GM21360 (cell line): ENCODE measurements around the gene CHMP1A.

Experiments used
- ATAC-seq: cut with Tn5 transposase; IDR thresholded peaks from one replicate; pipeline ENCODE4 v1.9.1; 2021; ENCODE audit warnings: mild to moderate bottlenecking, moderate library complexity; ENCODE audit not compliant: unreplicated experiment

The CHMP1A gene

DNA sequence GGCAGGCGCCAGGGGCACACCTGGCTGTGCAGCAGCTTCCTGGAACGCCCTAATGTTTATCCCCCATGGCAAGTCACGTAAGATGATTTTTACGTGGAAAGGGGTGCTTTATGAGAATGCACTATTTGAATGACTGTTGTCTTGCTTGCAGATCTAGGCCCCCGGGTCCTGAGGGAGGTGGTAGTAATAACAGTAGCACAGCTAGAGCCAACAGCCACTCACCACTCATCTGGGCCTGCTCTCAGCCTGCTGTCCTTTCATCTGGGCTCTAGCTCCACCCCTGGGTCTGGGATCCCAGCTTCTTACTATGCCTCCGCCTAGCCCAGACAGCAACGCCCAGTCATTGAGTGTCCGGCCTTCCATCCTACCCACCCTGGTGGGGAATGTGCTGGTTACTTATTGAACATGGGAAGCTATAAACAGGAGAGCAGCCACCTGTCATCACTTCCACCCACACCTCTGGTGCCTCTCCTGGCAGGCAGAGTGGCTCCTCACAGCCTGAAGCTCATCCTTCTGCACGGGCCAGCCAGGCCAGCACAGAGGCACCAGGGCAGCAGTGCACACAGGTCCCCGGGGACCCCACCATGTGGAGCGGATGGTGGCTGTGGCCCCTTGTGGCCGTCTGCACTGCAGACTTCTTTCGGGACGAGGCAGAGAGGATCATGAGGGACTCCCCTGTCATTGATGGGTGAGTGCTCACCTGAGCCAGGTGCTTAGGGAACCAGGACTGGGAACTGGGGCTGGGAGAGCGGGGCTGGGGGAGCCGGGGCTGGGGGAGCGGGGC lies 27.5 kb downstream of the CHMP1A start:
- no peak for ATAC-seq

DNA sequence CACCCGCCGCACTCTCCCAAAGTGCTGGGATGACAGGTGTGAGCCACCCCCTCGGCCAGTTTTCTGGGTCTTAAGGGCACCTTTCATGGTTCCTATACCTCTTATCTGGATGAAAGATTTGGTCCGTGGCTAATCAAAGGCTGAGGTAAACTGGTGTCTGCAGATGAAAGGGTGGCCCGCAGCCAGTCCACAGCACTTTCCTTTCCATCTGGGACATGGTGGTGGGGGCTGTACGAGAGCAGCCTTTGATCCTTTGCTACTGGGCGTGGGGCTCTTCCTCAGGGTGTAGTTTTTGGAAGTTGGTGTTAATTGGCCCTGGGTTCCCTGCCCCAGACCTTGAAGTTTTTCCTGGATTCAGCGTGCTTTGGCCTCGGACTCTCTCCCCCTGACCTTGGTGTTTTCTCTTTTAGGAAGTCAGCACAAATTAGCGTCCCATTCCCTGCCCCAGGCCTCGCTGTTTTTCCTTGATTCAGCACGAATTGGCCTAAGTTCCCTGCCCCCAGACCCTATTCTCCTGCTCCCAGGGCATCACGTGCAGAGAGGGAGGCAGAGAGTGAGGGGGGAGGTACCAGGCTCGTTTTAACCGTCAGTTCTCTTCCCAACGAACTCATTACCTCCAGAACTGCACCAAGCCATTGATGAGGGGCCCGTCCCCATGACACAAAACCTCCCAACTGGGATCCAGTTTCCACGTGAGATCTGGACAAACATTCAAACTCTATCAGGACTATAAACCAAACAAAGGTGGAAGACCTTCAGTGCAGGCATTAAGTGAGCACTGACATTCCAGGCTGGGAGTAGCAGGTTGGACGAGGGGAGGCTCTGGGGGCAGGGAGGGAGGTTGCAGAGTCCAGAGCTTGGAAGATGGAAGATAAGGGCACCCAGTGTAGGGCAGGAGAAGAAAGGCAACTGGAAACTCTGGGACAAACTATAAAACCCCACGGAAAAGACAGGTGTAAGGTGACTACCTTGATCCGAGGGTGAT lies 32.4 kb downstream of the CHMP1A start:
- no peak for ATAC-seq

DNA sequence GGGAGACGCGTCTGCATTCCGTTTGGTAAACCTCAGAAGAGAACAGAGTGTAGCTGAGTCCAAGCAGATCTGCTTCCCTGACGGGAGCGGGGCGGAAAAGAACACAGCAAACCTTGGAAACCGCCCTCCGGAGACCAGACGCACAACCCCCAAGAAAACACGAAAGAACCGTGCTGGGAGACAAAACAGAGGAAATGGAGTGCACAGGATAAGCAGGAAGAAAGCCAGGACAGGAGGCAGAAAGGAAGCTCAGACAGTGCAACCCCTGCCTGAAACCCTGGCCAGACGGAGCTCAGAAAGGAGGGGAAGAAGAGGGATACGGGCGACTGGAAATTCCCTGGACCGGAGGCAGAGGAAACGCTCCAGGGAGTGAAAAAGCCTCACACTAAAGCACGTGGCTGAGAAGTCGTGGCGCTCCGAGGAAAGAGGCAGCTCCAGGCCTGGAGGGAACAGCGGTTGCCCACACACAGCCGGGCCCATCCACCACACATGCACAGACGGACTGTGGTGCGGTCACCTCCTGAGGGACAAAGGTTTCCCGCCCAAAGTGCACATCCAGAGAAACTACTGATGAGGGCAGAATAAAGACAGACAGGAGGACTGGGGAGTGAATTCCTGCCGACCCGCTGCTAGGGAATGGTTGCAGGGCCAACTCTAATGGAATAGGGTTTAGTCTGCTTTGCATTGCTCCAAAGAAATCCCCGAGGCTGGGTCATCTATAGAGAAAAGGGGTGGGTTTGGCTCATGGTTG lies 33.8 kb downstream of the CHMP1A start:
- ATAC-seq, result no peak

DNA sequence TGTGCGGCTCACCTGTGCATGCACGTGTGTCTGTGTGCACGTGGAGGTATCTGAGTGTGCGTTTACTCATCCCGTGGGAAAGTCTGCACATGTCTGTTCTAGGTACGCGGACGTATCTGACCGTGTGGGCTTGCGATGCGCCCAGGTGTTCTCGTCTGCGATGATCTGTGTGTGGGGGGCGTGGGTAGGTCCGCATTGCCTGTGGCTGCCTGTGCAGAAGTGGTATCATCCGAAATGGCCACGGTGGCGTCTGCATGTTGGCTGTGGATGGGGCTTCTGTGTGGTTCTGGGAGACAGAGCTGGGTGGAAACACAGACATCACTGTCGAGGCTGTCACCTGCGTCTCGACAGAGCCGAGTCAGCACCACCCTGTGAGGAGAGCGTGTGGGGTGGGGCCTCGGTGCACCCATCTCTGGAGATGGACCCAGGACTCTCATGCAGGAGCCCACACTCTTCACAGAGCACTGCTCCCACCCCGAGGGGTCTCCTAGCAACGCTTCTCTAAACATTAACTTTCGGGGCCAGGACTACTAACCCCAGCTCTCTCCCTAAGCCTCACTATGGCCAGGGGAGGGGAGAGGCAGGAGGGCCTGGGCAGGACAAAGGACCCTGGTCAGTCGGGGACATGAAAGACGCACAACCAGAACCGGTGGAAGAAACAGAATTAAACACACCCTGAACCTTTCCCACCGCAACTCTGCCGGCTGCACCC lies 35.7 kb downstream of the CHMP1A start:
- no peak for ATAC-seq

DNA sequence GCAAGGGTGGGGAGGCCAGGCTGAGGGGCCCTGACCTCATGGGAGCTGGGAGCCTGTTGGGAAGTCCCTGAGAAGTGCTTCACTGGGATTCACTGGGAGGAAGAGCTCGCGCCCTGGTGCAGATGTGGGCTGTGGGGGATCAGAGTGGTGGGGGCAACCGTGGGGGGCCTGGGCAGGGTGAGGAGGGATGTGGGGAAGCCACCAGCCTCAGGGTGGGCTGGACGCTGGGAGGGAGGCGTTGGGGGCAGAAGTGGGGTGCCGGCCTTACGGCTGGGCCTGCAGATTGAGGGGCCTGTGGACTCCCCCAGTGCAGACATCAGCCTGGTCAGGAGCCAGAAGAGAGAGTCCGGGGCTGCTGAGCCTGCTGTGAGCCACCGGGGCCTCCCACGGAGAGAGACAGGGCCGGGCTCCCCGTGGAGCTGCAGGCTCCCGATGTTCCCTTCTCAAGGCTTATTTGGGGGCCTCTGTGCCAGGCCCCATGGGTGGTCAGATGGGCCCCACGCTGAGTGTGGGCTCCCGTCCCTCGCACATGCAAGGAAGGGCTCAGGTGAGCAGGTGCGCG lies 36.3 kb downstream of the CHMP1A start:
- ATAC-seq, result no peak

DNA sequence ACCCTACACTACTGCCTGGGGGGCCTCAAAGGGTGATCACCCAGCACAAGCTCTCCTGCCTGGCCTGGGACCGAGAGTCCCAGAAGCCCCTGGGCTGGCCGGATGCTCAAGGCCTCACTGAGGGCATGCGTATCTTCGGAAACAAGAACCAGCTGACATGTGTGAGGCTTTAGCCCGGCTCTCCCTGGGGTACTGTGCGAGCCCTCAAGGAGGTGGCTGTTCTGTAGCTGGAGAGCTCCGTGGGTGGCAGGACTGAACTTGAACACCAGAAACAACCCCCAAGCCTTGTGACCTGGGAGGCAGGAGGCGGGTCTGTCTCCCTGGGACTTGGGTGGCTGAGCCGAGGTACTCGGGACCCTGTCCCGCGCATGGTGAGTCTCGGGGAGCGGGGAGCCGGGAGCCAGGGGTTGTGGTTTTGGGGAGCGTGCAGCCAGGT lies 37.1 kb downstream of the CHMP1A start:
- no peak for ATAC-seq

DNA sequence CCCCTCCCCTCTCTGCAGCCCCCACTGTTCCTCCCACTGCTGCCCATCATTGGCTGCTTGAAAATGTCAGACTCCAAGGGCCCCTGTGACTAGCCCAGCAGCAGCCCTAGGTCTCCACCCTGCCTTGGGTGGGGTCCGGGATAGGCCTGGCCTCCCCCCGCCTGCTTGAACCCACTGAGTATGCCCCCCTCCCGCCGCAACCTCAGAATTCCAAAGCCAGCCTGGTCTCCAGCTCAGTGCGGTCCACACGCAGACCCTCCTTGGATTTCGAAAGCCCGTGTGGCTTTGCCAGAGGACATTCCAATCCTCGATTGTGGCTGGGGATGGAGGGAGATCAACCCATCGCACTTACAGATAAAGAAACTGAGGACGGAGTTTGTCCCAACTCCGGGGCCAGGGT lies 37.7 kb downstream of the CHMP1A start:
- no peak for ATAC-seq

DNA sequence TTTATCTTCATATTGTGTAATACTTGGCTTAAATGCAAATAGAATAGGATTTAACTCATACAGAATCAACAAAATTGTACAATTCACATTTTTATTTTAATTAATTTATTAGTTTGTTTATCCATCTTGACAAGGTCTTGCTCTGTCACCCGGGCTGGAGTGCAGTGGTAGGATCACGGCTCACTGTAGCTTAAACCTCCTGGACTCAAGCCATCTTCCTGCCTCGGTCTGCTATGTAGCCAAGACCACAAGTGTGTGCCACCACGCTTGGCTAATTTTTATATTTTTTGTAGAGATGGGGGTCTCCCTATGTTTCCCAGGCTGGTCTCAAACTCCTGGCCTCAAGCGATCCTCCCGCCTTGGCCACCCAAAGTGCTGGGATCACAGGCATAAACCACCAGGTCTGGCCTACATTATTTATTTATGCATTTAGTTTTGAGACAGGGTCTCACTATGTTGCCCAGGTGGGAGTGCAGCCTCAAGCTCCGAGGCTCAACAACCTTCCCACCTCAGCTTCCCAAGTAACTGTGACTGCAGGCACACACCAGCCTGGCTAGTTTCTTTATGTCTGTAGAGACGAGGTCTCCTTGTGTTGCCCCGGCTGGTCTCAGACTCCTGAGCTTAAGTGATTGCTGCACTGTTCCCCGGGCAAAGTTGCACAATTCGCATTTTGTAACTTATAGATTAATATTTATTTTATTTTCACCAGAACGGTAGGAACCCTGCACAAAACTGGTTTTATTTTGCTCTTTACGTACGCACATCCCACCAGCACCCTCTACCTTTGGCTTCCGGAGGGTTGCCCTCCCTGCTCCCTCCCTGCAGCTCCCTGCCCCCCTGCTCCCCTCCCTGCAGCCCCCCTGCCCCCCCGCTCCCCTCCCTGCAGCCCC lies 39.2 kb downstream of the CHMP1A start:
- ATAC-seq, result no peak

DNA sequence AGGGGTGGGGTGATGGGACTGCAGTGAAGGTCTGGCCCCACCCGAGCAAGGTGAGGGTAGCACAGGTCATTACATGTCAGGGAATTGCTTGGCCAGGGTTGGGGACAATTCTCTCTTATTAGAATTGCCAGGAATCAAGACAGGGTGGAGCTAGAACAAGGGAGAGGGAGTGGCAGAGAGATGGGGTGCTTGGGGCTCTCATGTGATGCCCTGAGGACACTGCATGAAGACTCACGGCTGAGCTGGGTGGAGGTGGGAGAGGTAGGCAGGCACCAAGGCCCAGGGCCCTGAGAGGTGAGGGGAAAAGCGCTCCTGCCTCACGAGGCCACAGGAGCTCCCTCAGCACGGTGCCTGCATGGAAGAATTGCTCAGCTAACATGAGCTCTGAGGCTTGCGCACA lies 40.5 kb downstream of the CHMP1A start:
- no peak for ATAC-seq

DNA sequence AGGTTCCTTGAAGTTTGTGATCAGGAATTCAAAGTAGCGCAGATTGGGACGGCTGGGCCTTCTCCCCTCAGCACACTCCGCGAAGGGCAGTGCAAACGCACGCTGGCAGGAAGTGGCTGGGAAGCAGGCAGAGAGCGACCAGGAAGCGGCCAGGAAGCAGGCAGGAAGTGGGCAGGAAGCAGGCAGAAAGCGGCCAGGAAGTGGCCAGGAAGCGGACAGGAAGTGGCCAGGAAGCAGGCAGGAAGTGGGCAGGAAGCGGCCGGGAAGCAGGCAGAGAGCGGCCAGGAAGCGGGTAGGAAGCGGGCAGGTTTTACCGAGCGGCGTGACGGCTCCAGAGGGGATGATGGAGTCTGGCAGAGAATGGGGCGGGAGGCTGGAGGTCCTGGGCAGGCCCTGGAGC lies 40.9 kb downstream of the CHMP1A start:
- ATAC-seq, result no peak

DNA sequence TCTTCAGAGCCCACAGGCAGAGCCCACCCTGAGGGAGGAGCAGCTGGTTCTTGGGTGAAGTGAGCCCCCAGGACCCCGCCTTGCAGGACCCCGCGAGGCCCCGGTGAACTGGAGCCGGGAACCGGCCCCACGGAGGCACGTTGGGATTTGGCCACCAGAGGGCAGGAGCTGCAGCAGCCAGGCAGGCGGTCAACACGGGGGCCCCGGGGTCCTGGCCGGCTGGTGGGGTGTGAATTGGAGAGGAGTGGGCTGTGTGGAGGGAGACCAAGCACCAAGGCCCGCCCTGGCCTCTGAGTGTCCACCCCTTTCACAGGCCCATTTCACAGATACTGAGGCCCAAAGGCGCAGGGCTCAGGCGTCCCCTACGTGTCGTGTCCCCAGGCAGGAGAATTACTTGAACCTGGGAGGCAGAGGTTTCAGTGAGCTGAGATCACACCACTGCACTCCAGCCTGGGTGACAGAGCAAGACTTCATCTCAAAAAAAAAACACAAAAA lies 41.9 kb downstream of the CHMP1A start:
- ATAC-seq, result no peak

DNA sequence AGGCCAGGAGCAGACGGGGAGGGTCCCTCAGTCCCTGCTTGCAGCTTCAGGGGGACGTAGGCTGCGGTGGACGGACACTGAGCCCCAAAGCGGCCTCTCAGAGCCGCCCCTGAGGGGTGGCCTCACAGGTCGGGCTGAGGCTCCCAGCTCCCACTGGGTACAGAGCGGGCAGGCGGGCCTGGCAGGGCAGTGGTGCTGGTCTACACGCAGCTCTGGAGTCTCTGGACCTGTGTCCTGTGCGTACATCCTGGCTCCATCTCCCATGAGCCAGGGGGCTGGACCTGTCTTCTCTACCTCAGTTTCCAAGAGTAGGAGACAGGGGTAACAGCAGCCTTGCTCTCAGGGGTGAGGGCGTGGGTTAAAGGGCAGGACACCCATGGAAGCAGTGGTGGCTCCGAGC lies 42.3 kb downstream of the CHMP1A start:
- ATAC-seq, result no peak

DNA sequence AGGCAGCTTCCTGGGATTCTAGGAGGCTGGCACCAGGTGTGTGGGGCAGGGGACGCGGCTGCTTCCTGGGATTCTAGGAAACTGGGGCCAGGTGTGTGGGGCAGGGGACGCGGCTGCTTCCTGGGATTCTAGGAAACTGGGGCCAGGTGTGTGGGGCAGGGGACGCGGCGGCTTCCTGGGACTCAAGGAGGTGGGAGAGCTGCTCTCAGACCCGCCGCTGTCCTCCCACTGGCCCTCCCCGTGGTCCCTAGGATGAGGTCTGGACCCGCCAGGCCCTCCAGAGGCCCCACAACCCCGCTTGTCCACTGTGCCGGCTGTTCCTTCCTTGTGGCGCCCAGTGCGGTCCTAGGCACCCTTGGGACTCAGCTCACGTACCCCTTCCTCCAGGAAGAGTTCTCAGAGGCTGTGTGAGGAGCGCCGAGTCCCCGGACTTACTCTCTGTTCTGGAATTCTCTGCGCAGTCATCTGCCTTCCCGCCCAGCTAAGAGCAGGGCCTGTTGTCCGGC lies 43.5 kb downstream of the CHMP1A start:
- ATAC-seq, result no peak

DNA sequence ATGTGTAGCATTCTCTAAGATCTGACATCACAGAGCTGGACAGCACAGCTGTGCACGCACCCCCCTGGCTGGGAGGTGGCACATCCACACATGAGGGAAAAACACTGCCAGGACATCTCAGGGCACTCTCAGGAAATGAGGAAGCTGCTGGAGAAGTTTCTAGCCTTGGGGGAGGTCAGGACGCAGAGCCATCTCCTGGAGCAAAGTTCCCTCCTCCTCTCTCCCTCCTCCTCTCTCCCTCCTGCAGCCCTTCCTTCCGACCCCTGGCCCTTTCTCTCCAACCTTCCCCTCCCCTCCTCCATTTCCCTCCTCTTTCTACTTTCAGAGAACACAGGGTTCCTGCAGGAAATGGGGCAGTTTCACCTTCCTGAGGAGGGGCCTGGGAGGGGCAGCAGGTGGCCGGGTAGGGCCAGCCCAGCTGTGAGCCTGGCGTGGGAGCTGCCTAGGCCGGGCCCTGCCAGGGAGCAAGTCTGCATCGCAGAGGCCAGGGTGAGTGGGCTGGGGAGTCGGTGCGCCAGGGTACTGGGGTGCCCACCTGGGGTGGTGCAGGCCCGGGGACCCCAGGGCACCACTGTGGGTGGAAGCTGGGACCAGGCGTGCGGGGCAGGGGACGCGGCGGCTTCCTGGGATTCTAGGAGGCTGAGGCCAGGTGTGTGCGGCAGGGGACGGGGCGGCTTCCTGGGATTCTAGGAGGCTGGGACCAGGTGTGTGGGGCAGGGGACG lies 44.1 kb downstream of the CHMP1A start, which contains the start of gene DPEP1:
Gene DPEP1, plus strand, starts transcription at position 412 of the 723 bp plus-strand sequence. CDS start 16,769 bp downstream, outside the sequence.
- no peak for ATAC-seq

DNA sequence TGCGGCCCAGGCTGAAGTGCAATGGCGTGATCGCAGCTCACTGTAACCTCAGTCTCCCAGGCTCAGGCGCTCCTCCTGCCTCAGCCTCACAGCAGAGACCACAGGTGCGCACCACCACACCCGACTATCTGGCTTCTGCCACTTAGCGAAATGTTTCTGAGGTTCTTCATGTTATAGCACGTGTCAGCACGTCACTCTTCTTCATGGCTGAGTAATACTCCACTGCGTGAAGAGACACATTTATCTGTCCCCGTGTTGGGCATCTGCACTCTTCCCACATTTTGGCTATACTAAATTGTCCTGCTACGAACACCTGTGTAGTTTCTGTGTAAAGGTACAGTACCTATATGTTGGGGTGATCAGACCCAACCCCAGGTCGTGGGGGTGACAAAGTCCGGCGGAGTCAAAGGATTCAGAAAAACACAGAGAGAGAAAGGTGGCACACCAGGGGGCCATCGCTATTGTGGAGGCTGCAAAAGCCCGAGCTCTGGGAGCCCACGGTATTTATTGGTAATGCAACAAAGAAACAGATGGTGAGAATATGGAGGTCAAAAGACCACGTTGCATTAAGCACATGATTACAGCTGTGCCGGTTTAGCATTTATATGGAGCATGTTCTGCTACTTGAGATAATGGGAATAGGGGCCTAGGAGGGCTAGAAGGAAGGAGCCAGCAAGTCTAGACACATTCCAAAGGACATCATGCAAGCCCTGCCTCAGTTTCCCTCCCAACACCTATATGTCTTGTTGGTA lies 44.9 kb downstream of the CHMP1A start:
- no peak for ATAC-seq

DNA sequence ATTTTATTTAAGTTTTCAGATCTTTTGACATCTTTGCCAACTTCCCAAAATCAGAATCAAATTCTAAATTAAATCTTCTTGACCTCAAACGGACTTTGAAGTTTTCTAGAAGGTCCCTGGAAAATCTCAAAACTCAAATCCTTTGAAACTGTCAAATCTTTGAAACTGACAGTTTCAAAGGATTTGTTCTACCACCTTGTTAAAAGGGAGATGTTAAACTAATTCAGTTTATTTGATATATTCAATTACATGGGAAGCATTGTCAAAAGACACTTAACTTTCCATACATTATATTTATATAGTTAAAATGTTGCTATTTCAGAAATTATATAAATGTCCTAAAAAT lies 47.4 kb downstream of the CHMP1A start:
- no peak for ATAC-seq

DNA sequence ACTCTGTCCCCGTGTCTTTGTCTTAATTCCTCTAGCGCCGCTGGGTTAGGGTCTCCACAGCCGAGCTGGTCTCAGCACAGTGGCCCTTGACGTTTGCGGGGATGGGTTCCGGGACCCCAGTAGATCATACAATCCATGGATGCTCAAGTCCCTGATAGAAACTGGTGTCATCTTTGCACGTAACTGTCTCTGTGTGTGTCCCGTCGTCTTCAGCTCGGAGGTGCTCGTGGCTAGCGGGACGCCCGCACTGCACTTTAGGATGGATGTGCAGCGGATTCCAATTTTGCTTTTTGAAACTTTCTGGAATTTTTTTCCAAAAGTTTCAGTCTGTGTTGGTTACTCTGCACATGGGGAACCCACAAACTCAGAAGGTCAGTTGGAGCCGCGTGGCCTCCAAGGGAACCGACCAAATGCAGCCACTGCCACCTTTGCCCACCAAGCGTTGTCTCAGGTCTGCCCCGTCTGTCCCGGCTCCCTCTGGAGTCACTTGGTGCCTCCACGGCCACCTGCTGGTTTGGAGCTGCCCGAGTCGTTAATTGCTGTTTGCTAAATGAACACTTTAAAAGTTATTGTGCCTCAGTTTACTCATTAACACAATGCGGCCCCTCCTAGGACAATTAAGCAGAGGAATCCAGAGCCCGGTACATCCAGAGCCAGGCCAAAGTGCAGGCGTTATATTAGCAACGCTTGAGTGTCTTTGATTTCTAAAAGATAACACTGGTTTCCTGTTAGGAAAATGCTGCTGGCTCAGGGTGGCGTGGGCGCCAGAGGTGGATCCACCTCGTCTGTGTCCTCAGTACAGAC lies 49.4 kb downstream of the CHMP1A start:
- ATAC-seq, result no peak
